ENCODE measurements around the gene KRTAP5-2. TPM values are rescaled to one million over a fixed set of nuclear protein-coding genes. Genes with fewer than 3 reads are reported as not detected.

The KRTAP5-2 gene
- total RNA-seq, 1 donor from 2014 or later, result not detected

GRCh38 chr11:1565173-1565903, 32.8 kb downstream of the KRTAP5-2 start:
- Mint-ChIP-seq H3K27ac (no peak overlapping the region), H3K9me3 (no peaks in the 10 kb centered on the region), H3K36me3 (no peaks in the 10 kb centered on the region), H3K4me3 (no peak overlapping the region), H3K4me1 (ENCODE audit: unreplicated experiment) (peaks cover 5% of the 10 kb centered on the region), H3K27me3 (peaks cover 9% of the 10 kb centered on the region)
- DNase-seq (ENCODE audit: extremely low spot score, unreplicated experiment), result peak; percentile 70
- TF ChIP-seq CTCF (conservative IDR thresholded peaks at IDR 0.05), result no peak

- no peak for TF ChIP-seq CTCF (conservative IDR thresholded peaks at IDR 0.05)
- DNase-seq (ENCODE audit: extremely low spot score, unreplicated experiment), result peak; percentile 88
- no peak overlapping the region for H3K27ac Mint-ChIP-seq
These were observed 33.4 kb downstream of the KRTAP5-2 start for GRCh38 chr11:1564535-1565172.

GRCh38 chr11:1563697-1564534, 34.2 kb downstream of the KRTAP5-2 start:
- no peak overlapping the region for H3K4me3 Mint-ChIP-seq
- DNase-seq (ENCODE audit: extremely low spot score, unreplicated experiment), result peak; percentile 70
- H3K36me3 Mint-ChIP-seq, result no peaks in the 10 kb centered on the region
- H3K4me1 Mint-ChIP-seq (ENCODE audit: unreplicated experiment), result no peaks in the 10 kb centered on the region
- H3K9me3 Mint-ChIP-seq, result no peaks in the 10 kb centered on the region
- TF ChIP-seq CTCF (conservative IDR thresholded peaks at IDR 0.05), result peak; percentile 22
- no peak overlapping the region for H3K27ac Mint-ChIP-seq
- H3K27me3 Mint-ChIP-seq, result peaks cover under 1% of the 10 kb centered on the region

More at GRCh38 chr11:1564535-1565172, 33.4 kb downstream of the KRTAP5-2 start:
- no peaks in the 10 kb centered on the region for H3K36me3 Mint-ChIP-seq
- H3K4me1 Mint-ChIP-seq (ENCODE audit: unreplicated experiment), result peaks cover 5% of the 10 kb centered on the region
- H3K27me3 Mint-ChIP-seq, result peaks cover 8% of the 10 kb centered on the region
- H3K4me3 Mint-ChIP-seq, result no peak overlapping the region
- H3K9me3 Mint-ChIP-seq, result no peaks in the 10 kb centered on the region

GRCh38 chr11:1563149-1563638, 34.9 kb downstream of the KRTAP5-2 start:
- Mint-ChIP-seq H3K27ac (no peak overlapping the region), H3K36me3 (no peaks in the 10 kb centered on the region), H3K9me3 (no peaks in the 10 kb centered on the region), H3K4me1 (ENCODE audit: unreplicated experiment) (no peaks in the 10 kb centered on the region), H3K27me3 (no peaks in the 10 kb centered on the region), H3K4me3 (no peak overlapping the region)
- no peak for TF ChIP-seq CTCF (conservative IDR thresholded peaks at IDR 0.05)
- DNase-seq (ENCODE audit: extremely low spot score, unreplicated experiment), result peak; percentile 68

- Mint-ChIP-seq H3K4me1 (ENCODE audit: unreplicated experiment) (no peaks in the 10 kb centered on the region), H3K27ac (no peak overlapping the region), H3K36me3 (no peaks in the 10 kb centered on the region), H3K4me3 (no peak overlapping the region), H3K9me3 (no peaks in the 10 kb centered on the region), H3K27me3 (no peaks in the 10 kb centered on the region)
- TF ChIP-seq CTCF (conservative IDR thresholded peaks at IDR 0.05), result no peak
- no peak for DNase-seq (ENCODE audit: extremely low spot score, unreplicated experiment)
These were observed 35.5 kb downstream of the KRTAP5-2 start for GRCh38 chr11:1562469-1563148.
